ENCODE results near the gene GDF2.

Gene GDF2

GRCh38 chr10:47283848-47284247 lies 38.4 kb upstream of the GDF2 start:
- Histone ChIP-seq H3K4me1 (ENCODE audit: insufficient read depth, low read length) (no peaks in the 10 kb centered on the region), H3K36me3 (ENCODE audit: insufficient read depth, low read length) (no peaks in the 10 kb centered on the region), H3K9me3 (ENCODE audit: insufficient read depth, low read depth, low read length) (no peaks in the 10 kb centered on the region), H3K27ac (ENCODE audit: low read depth, low read length) (no peak overlapping the region), H3K4me3 (ENCODE audit: low read length) (no peak overlapping the region), H3K9ac (ENCODE audit: low read depth, low read length) (no peak overlapping the region), H3K27me3 (ENCODE audit: insufficient read depth, low read length) (no peaks in the 10 kb centered on the region)

GRCh38 chr10:47285381-47286115 lies 36.7 kb upstream of the GDF2 start:
- H3K4me3 ChIP-seq (ENCODE audit: low read length): no peak overlapping the region
- no peak overlapping the region for H3K9ac ChIP-seq (ENCODE audit: low read depth, low read length)
- no peaks in the 10 kb centered on the region for H3K9me3 ChIP-seq (ENCODE audit: insufficient read depth, low read depth, low read length)
- no peak overlapping the region for H3K27ac ChIP-seq (ENCODE audit: low read depth, low read length)
- no peaks in the 10 kb centered on the region for H3K4me1 ChIP-seq (ENCODE audit: insufficient read depth, low read length)
- 77% methylated on average over 8 of the region's 8 CpGs for WGBS
- H3K27me3 ChIP-seq (ENCODE audit: insufficient read depth, low read length): no peaks in the 10 kb centered on the region
- no peaks in the 10 kb centered on the region for H3K36me3 ChIP-seq (ENCODE audit: insufficient read depth, low read length)

- no peak overlapping the region for H3K27ac ChIP-seq (ENCODE audit: low read depth, low read length)
- no peak overlapping the region for H3K9ac ChIP-seq (ENCODE audit: low read depth, low read length)
- H3K4me3 ChIP-seq (ENCODE audit: low read length): no peak overlapping the region
- H3K4me1 ChIP-seq (ENCODE audit: insufficient read depth, low read length): no peaks in the 10 kb centered on the region
- WGBS: 89% methylated on average over 4 of the region's 4 CpGs
- H3K9me3 ChIP-seq (ENCODE audit: insufficient read depth, low read depth, low read length): no peaks in the 10 kb centered on the region
- H3K36me3 ChIP-seq (ENCODE audit: insufficient read depth, low read length): no peaks in the 10 kb centered on the region
- H3K27me3 ChIP-seq (ENCODE audit: insufficient read depth, low read length): no peaks in the 10 kb centered on the region
Observed at GRCh38 chr10:47286116-47286505, 36.1 kb upstream of the GDF2 start.

GRCh38 chr10:47286591-47287315 lies 35.5 kb upstream of the GDF2 start:
- Histone ChIP-seq H3K27me3 (ENCODE audit: insufficient read depth, low read length) (no peaks in the 10 kb centered on the region), H3K9me3 (ENCODE audit: insufficient read depth, low read depth, low read length) (no peaks in the 10 kb centered on the region), H3K27ac (ENCODE audit: low read depth, low read length) (no peak overlapping the region), H3K4me3 (ENCODE audit: low read length) (no peak overlapping the region), H3K4me1 (ENCODE audit: insufficient read depth, low read length) (no peaks in the 10 kb centered on the region), H3K36me3 (ENCODE audit: insufficient read depth, low read length) (no peaks in the 10 kb centered on the region), H3K9ac (ENCODE audit: low read depth, low read length) (no peak overlapping the region)
- 90% methylated on average over 4 of the region's 4 CpGs for WGBS

GRCh38 chr10:47287365-47287802 lies 34.9 kb upstream of the GDF2 start:
- WGBS: 83% methylated on average over 12 of the region's 12 CpGs
- Histone ChIP-seq H3K9me3 (ENCODE audit: insufficient read depth, low read depth, low read length) (no peaks in the 10 kb centered on the region), H3K4me1 (ENCODE audit: insufficient read depth, low read length) (no peaks in the 10 kb centered on the region), H3K9ac (ENCODE audit: low read depth, low read length) (no peak overlapping the region), H3K4me3 (ENCODE audit: low read length) (no peak overlapping the region), H3K36me3 (ENCODE audit: insufficient read depth, low read length) (no peaks in the 10 kb centered on the region), H3K27ac (ENCODE audit: low read depth, low read length) (no peak overlapping the region), H3K27me3 (ENCODE audit: insufficient read depth, low read length) (no peaks in the 10 kb centered on the region)

- no peaks in the 10 kb centered on the region for H3K4me1 ChIP-seq (ENCODE audit: insufficient read depth, low read length)
- H3K9ac ChIP-seq (ENCODE audit: low read depth, low read length): no peak overlapping the region
- H3K9me3 ChIP-seq (ENCODE audit: insufficient read depth, low read depth, low read length): no peaks in the 10 kb centered on the region
- 91% methylated on average over 6 of the region's 6 CpGs for WGBS
- H3K36me3 ChIP-seq (ENCODE audit: insufficient read depth, low read length): no peaks in the 10 kb centered on the region
- no peaks in the 10 kb centered on the region for H3K27me3 ChIP-seq (ENCODE audit: insufficient read depth, low read length)
- no peak overlapping the region for H3K4me3 ChIP-seq (ENCODE audit: low read length)
- H3K27ac ChIP-seq (ENCODE audit: low read depth, low read length): no peak overlapping the region
Observed at GRCh38 chr10:47287805-47288204, 34.4 kb upstream of the GDF2 start.

GRCh38 chr10:47288236-47288635 lies 34.0 kb upstream of the GDF2 start:
- H3K9ac ChIP-seq (ENCODE audit: low read depth, low read length): no peak overlapping the region
- no peak overlapping the region for H3K4me3 ChIP-seq (ENCODE audit: low read length)
- no peak overlapping the region for H3K27ac ChIP-seq (ENCODE audit: low read depth, low read length)
- no peaks in the 10 kb centered on the region for H3K9me3 ChIP-seq (ENCODE audit: insufficient read depth, low read depth, low read length)
- no peaks in the 10 kb centered on the region for H3K27me3 ChIP-seq (ENCODE audit: insufficient read depth, low read length)
- no peaks in the 10 kb centered on the region for H3K36me3 ChIP-seq (ENCODE audit: insufficient read depth, low read length)
- WGBS: 92% methylated on average over 8 of the region's 8 CpGs
- no peaks in the 10 kb centered on the region for H3K4me1 ChIP-seq (ENCODE audit: insufficient read depth, low read length)

- Histone ChIP-seq H3K9me3 (ENCODE audit: insufficient read depth, low read depth, low read length) (no peaks in the 10 kb centered on the region), H3K9ac (ENCODE audit: low read depth, low read length) (no peak overlapping the region), H3K27me3 (ENCODE audit: insufficient read depth, low read length) (no peaks in the 10 kb centered on the region), H3K4me1 (ENCODE audit: insufficient read depth, low read length) (no peaks in the 10 kb centered on the region), H3K36me3 (ENCODE audit: insufficient read depth, low read length) (no peaks in the 10 kb centered on the region), H3K4me3 (ENCODE audit: low read length) (no peak overlapping the region), H3K27ac (ENCODE audit: low read depth, low read length) (no peak overlapping the region)
- WGBS: 90% methylated on average over 9 of the region's 9 CpGs
Observed at GRCh38 chr10:47288916-47289495, 33.2 kb upstream of the GDF2 start.

- Histone ChIP-seq H3K9me3 (ENCODE audit: insufficient read depth, low read depth, low read length) (no peaks in the 10 kb centered on the region), H3K4me3 (ENCODE audit: low read length) (no peak overlapping the region), H3K4me1 (ENCODE audit: insufficient read depth, low read length) (no peaks in the 10 kb centered on the region), H3K9ac (ENCODE audit: low read depth, low read length) (no peak overlapping the region), H3K36me3 (ENCODE audit: insufficient read depth, low read length) (no peaks in the 10 kb centered on the region), H3K27ac (ENCODE audit: low read depth, low read length) (no peak overlapping the region), H3K27me3 (ENCODE audit: insufficient read depth, low read length) (no peaks in the 10 kb centered on the region)
- 94% methylated on average over 6 of the region's 6 CpGs for WGBS
Observed at GRCh38 chr10:47289921-47290320, 32.3 kb upstream of the GDF2 start.

- Histone ChIP-seq H3K4me1 (ENCODE audit: insufficient read depth, low read length) (no peaks in the 10 kb centered on the region), H3K27me3 (ENCODE audit: insufficient read depth, low read length) (no peaks in the 10 kb centered on the region)
- 86% methylated on average over 3 of the region's 3 CpGs for WGBS
Observed at GRCh38 chr10:47290338-47290737, 31.9 kb upstream of the GDF2 start.

GRCh38 chr10:47291682-47292081 lies 30.6 kb upstream of the GDF2 start:
- no peak overlapping the region for H3K4me3 ChIP-seq (ENCODE audit: low read length)
- no peak overlapping the region for H3K9ac ChIP-seq (ENCODE audit: low read depth, low read length)
- no peaks in the 10 kb centered on the region for H3K36me3 ChIP-seq (ENCODE audit: insufficient read depth, low read length)
- H3K4me1 ChIP-seq (ENCODE audit: insufficient read depth, low read length): no peaks in the 10 kb centered on the region
- no peak overlapping the region for H3K27ac ChIP-seq (ENCODE audit: low read depth, low read length)
- 88% methylated on average over 3 of the region's 3 CpGs for WGBS
- no peaks in the 10 kb centered on the region for H3K9me3 ChIP-seq (ENCODE audit: insufficient read depth, low read depth, low read length)
- H3K27me3 ChIP-seq (ENCODE audit: insufficient read depth, low read length): 0 out of 2 replicates have a peak, but pooled peaks cover 2% of the 10 kb centered on the region

More at GRCh38 chr10:47290338-47290737, 31.9 kb upstream of the GDF2 start:
- Histone ChIP-seq H3K36me3 (ENCODE audit: insufficient read depth, low read length) (no peaks in the 10 kb centered on the region), H3K9ac (ENCODE audit: low read depth, low read length) (no peak overlapping the region), H3K27ac (ENCODE audit: low read depth, low read length) (no peak overlapping the region), H3K4me3 (ENCODE audit: low read length) (no peak overlapping the region), H3K9me3 (ENCODE audit: insufficient read depth, low read depth, low read length) (no peaks in the 10 kb centered on the region)

Measured in HUES64 (cell line).